Measurements from ENCODE around the gene DRG2.

Gene DRG2

DNA sequence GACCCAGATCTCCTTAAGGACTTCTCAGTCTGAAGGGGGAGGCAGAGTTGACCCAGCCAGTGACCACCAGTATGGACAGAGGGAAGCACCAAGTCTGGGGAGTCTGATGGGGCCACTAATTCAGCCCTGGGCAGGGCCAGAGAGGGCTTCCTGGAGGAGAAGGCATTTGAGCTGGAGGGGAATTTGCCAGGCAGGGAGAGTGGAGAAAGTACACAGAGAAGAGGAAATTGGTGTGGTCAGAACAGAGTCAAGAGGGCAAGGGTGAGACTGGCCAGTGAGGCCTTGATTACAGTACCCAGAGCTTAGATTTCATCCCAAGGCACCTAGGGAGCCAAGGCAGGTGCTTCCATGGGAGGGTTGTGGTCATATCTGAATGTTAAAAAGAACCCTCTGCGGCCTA, 57.1 kb downstream of the DRG2 start:
- DNase-seq, result no peak

DNA sequence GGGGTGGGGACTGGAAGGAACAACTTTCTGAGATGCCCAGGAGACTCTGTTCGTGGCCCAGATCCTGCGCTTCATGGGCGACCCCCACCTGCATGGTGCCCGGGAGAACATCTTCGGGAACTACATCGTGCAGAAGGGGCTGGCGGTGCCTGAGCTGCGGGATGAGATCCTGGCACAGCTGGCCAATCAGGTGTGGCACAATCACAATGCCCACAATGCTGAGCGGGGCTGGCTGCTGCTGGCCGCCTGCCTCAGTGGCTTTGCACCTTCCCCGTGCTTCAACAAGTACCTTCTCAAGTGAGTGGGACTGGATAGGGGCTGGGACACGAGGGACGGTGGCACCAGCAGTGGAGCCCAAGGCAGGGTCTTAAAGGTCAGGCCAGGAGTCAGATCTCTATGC, 58.1 kb downstream of the DRG2 start:
- no peak for DNase-seq

DNA sequence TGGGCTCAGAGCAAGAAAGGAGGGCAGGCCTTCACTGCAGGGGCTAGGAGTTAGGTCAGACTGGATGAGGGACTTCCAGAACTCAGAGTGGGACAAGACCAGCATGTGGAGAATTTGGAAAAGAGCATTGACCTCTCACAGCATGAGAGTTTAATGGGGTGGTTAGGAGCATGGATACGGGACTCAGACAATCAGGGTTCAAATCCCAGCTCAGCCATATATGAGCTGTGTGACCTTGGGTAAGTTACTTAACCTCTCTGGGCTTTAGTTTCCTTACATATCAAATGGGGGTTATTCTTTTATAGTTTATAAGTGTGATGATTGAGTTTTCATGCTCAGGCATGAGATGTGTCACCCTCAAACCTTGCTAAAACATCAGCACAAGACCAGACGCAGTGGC, 58.5 kb downstream of the DRG2 start:
- DNase-seq, result no peak

DNA sequence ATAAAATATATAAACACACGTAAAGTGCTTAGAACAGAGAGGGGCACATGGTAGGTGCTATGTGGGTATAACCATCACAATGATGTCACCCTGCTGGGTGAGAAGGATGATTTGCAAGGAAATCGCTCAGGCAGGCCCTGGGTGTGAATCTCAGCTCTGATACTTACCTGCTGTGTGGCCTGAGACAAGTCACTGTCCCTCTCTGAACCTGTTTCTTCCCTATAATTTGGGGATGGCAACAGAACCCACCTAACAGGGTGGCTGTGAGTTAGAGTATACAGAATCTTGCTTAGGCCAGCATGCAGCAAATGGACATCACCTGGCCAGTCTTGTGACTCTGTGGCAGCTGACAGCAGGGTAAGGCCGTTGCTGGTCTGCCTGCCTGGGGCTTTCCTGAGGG, 59.2 kb downstream of the DRG2 start:
- DNase-seq, result no peak

DNA sequence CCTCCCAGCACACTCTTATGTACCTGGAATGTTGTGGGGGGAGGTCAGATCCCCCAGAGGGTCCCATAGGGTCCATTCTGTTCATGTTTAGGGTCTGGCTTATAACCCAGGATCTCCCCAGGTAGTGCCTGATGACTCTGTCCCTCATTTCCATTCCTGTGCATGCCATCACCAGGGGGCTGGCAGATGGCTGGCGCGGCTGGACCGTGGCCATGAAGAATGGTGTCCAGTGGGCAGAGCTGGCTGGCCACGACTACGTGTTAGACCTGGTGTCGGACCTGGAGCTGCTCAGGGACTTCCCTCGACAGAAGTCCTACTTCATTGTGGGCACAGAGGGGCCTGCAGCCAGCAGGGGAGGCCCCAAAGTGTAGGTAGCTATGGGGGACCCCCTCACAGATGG, 60.8 kb downstream of the DRG2 start:
- DNase-seq, result no peak

DNA sequence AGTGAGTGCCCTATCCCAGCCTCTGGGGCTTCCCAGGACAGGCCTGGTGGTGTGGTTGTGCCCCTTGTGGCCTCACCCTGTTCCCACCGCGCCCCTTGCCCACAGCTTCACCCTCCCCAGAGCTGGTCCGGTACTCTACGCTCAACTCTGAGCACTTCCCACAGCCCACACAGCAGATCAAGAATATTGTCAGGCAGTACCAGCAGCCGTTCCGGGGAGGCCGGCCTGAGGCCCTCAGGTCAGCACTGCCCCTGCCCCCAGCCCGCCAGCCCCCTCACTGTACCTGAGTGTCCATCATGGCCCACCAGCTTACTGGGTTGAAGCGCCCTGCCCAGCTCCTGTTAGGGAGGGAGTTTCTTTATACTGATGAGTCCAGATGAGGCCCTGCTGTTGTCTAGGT, 63.5 kb downstream of the DRG2 start:
- no peak for DNase-seq

DNA sequence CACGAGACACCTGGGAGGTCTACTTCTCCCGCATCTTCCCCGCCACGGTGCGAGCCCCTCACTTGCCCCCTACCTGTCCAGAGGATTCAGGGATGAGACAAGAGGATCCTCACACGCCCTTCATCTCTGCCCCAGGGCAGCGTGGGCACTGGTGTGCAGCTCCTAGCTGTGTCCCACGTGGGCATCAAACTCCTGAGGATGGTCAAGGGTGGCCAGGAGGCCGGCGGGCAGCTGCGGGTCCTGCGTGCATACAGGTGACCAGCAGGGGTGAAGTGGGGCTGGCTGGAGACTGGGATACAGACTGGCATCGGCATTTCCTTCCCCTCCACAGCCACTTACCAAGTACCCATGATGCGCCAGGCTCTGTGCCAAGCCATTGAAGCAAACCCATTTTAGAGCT, 67.4 kb downstream of the DRG2 start:
- no peak for DNase-seq

DNA sequence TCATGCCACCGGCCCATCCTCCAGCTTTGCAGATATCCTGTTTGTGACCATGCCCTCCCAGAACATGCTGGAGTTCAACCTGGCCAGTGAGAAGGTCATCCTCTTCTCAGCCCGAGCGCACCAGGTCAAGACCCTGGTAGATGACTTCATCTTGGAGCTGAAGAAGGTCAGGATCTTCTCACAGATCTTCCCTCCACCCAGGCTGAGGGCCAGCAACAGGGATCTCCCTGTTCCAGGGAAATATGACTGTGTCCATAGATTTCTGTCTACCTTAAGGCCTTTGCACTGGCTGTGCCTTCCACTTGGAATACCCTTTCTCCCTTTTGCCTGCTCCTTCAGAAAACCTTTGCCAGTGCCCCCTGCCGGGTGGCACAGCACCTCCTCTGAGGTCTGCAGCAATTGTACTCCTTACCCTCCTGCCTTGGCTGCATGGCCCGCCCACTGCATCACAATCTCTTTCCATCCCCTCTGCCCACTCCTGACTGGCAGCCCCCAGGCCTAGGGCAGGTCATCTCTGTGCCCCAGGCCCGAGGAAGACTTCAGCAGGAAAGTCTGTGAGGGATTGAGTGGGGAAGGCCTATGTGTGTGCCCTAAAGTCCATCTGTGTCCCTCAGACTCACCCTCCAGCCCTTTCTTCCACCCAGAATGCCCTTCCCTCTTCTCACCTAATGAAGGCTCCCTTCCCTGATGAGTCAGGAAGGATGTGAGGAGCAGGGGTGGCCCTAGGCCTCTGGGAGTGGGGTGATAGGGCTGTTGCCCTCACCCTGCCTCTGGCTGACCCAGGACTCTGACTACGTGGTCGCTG, 68.6 kb downstream of the DRG2 start:
- no peak for DNase-seq

DNA sequence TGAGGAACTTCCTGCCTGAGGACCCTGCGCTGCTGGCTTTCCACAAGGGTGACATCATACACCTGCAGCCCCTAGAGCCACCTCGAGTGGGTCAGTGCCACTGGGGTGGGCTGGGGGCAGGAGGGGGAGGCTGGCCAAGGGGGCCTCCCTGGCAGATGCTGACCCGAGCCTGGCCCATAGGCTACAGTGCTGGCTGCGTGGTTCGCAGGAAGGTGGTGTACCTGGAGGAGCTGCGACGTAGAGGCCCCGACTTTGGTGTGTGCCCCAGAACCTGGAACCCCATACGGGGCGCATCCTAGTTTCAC, 69.2 kb downstream of the DRG2 start:
- DNase-seq, result no peak
